K562 (cell line): Measurements from ENCODE around the gene RASEF. TPM values are rescaled to one million over a fixed set of nuclear protein-coding genes. Genes with fewer than 3 reads are reported as not detected.

Experiments
- ATAC-seq: fragments of 200-7000 bp; cut with Tn5 transposase; 3 replicates; pipeline ENCODE4 v1.9.1; 2020; ENCODE audit warnings: moderate library complexity
- BruUV-seq: library from RNA; stranded (reverse); fragments of 400-500 nt; replicated peaks from 2 replicates; lab custom pipeline; 2021; lab: Mats Ljungman, UMichigan
- CTCF ChIA-PET: fragments of 300-600 bp; formaldehyde crosslinking; extraction: SDS; loops from one replicate; lab custom pipeline; 2021; ENCODE audit warnings: low intra/inter-chr PET ratio; lab: Yijun Ruan, JAX
- POLR2A ChIA-PET: fragments of 300-600, 350-650 bp; sonication (Branson Sonifier 250); formaldehyde crosslinking; extraction: SDS; loops from one replicate; lab custom pipeline; 2021; ENCODE audit warnings: antibody characterized with exemption, inconsistent platforms; lab: Yijun Ruan, JAX
- DNase-seq, 4 experiments: peaks; one replicate each; pipeline versions ENCODE4 v3.0.0 to v3.0.0-alpha.2; 2011 to 2018; ENCODE audit warnings: low spot score in 3 of 4, mixed read lengths in 3 of 4; ENCODE audit errors: extremely low read depth in 1 of 4
- FAIRE-seq: peaks from 2 replicates; lab custom pipeline; 2011; peaks lifted over from hg19 to GRCh38; lab: Jason Lieb, UNC
- H2AFZ ChIP-seq: 2 replicates; pipeline ENCODE4 v1.6.0; 2011; ENCODE audit warnings: low read depth, low read length, control low read depth, inconsistent platforms
- H3K27ac ChIP-seq: fragments of 200-600 bp; 3 replicates; pipeline ENCODE4 v1.8.0; 2011; ENCODE audit warnings: low read depth, mild to moderate bottlenecking, control low read depth, inconsistent platforms, low read length, moderate library complexity, mixed read lengths; ENCODE audit errors: extremely low read depth
- H3K27me3 ChIP-seq, 2 experiments: fragments of 300-600 bp in 1 of 2; 2 replicates in 1 of 2; 3 replicates in 1 of 2; pipeline versions ENCODE4 v1.6.0 to v1.8.0; 2011; ENCODE audit warnings: inconsistent platforms in 2 of 2, low read length in 2 of 2, mild to moderate bottlenecking in 1 of 2, mixed read lengths in 1 of 2, moderate library complexity in 1 of 2; ENCODE audit not compliant: control insufficient read depth in 2 of 2, insufficient read depth in 2 of 2
- H3K36me3 ChIP-seq: fragments of 300-600 bp; 3 replicates; pipeline ENCODE4 v1.8.0; 2011; ENCODE audit warnings: mild to moderate bottlenecking, low read length, inconsistent platforms; ENCODE audit not compliant: control insufficient read depth, insufficient read depth
- H3K4me1 ChIP-seq, 2 experiments: fragments of 200-600 bp in 1 of 2; replicated peaks in 1 of 2; 2 replicates in 1 of 2; 3 replicates in 1 of 2; pipeline versions ENCODE4 v1.5.1 to v1.8.0; 2011; ENCODE audit warnings: inconsistent platforms in 2 of 2, low read length in 2 of 2, mild to moderate bottlenecking in 1 of 2, mixed read lengths in 1 of 2, moderate library complexity in 1 of 2; ENCODE audit not compliant: control insufficient read depth in 2 of 2, insufficient read depth in 2 of 2
- H3K4me2 ChIP-seq: 2 replicates; pipeline ENCODE4 v1.6.1; 2011; ENCODE audit warnings: low read length, control low read depth, inconsistent platforms, mixed read lengths; ENCODE audit not compliant: insufficient read depth
- H3K4me3 ChIP-seq: fragments of 200-600 bp; sonication (generic), shearing (Covaris generic); 2 replicates; pipeline ENCODE4 v1.5.1; 2016; ENCODE audit warnings: control low read depth, inconsistent platforms
- H3K79me2 ChIP-seq: fragments of 200-600 bp; 3 replicates; pipeline ENCODE4 v1.8.0; 2011; ENCODE audit warnings: low read length, inconsistent platforms; ENCODE audit not compliant: control insufficient read depth, insufficient read depth
- H3K9ac ChIP-seq, 2 experiments: 2 replicates each; pipeline versions ENCODE4 v1.6.0 to v1.6.1; 2011; ENCODE audit warnings: low read depth in 2 of 2, low read length in 2 of 2, control low read depth in 1 of 2, inconsistent platforms in 1 of 2, mild to moderate bottlenecking in 1 of 2, mixed read lengths in 1 of 2; ENCODE audit not compliant: insufficient read depth in 1 of 2
- H3K9me1 ChIP-seq: one replicate; pipeline ENCODE4 v1.6.0; 2011; ENCODE audit warnings: inconsistent platforms, mild to moderate bottlenecking, low read length, moderate library complexity; ENCODE audit not compliant: control insufficient read depth, insufficient read depth
- H3K9me3 ChIP-seq: replicated peaks from 2 replicates; pipeline ENCODE4 v1.5.1; 2011; ENCODE audit warnings: low read depth, low read length, inconsistent platforms; ENCODE audit not compliant: control insufficient read depth, insufficient read depth
- H4K20me1 ChIP-seq: replicated peaks from 2 replicates; pipeline ENCODE4 v1.6.1; 2011; ENCODE audit warnings: low read length, inconsistent platforms, mixed read lengths; ENCODE audit not compliant: control insufficient read depth, insufficient read depth
- CC2D1A ChIP-seq: fragments of 450-650 bp; IDR thresholded peaks from 2 replicates; pipeline ENCODE4 v1.6.1; 2017; ENCODE audit warnings: mild to moderate bottlenecking
- NCOA4 ChIP-seq: fragments of 450-650 bp; IDR thresholded peaks from 2 replicates; pipeline ENCODE4 v1.6.1; 2018; ENCODE audit warnings: mild to moderate bottlenecking; ENCODE audit not compliant: partially characterized antibody
- NFIC ChIP-seq: fragments of 450-650 bp; IDR thresholded peaks from 2 replicates; pipeline ENCODE4 v1.6.1; 2017; ENCODE audit warnings: mild to moderate bottlenecking, inconsistent platforms
- NR2F6 ChIP-seq: fragments of 450-650 bp; formaldehyde crosslinking; IDR thresholded peaks from 2 replicates; pipeline ENCODE4 v1.4.0; 2020; ENCODE audit warnings: mild to moderate bottlenecking
- THRB ChIP-seq: fragments of 450-650 bp; formaldehyde crosslinking; conservative IDR thresholded peaks from 2 replicates; pipeline ENCODE4 v1.4.0; 2022; ENCODE audit warnings: mild to moderate bottlenecking, missing genetic modification characterization
- ZNF134 ChIP-seq: fragments of 250-450 bp; sonication (Bioruptor Pico); conservative IDR thresholded peaks from 2 replicates; pipeline ENCODE4 v1.4.0; 2020
- ZNF592 ChIP-seq: fragments of 450-650 bp; IDR thresholded peaks from 2 replicates; pipeline ENCODE4 v1.6.1; 2017; ENCODE audit warnings: antibody characterized with exemption, mild to moderate bottlenecking
- WGBS: fragments of 100-300 bp; shearing (Covaris generic); methylation state at CpG from one replicate; pipeline ENCODE4 v1.1.6; 2016; ENCODE audit warnings: low coverage, mixed read lengths; ENCODE audit not compliant: insufficient coverage; ENCODE audit errors: missing lambda C conversion rate; 5-methylcytosine and 5-hydroxymethylcytosine counted together
- in situ Hi-C: fragments of 300-500 bp; cut with MboI; formaldehyde crosslinking; loops from 4 replicates; pipeline ENCODE4 v1.15.0; 2018; ENCODE audit warnings: inconsistent platforms, mixed read lengths
- intact Hi-C: fragments of 100-400 bp; cut with micrococcal nuclease; formaldehyde crosslinking; loops from 2 replicates; pipeline ENCODE4 v1.14.2; 2022
- polyA plus RNA-seq, 8 experiments: library from polyadenylated mRNA; depleted of rRNA in 4 of 8; stranded (reverse) in 5 of 8; unstranded in 3 of 8; fragments of >200 nt; fragmentation: Nextera tagmentation in 2 of 8; fragmentation: Illumina TruSeq in 1 of 8; extraction: Ambion mirVana in 2 of 8; extraction: Trizol in 1 of 8; gene quantifications; 2 replicates each; pipeline versions ENCODE4 v1.2.1 to v1.2.3, GENCODE V29; 2011 to 2014; ENCODE audit warnings: inconsistent platforms in 1 of 8, missing spikeins in 1 of 8
- total RNA-seq, 7 experiments: library from RNA; depleted of rRNA in 6 of 7; stranded (reverse); fragments of >200 nt in 6 of 7; fragmentation: Illumina TruSeq in 2 of 7; extraction: Trizol in 2 of 7; gene quantifications; 2 replicates each; pipeline versions ENCODE4 v1.2.1 to v1.2.3, GENCODE V29; 2011 to 2021; ENCODE audit warnings: low replicate concordance in 1 of 7

RASEF gene
- total and polyA plus RNA-seq, 9 of the 15 experiments (the other 6 are each of a cell fraction or from before 2014, with no cell fraction given), result 0.01 to 0.18 (median 0.11) TPM; not detected in 4

DNA sequence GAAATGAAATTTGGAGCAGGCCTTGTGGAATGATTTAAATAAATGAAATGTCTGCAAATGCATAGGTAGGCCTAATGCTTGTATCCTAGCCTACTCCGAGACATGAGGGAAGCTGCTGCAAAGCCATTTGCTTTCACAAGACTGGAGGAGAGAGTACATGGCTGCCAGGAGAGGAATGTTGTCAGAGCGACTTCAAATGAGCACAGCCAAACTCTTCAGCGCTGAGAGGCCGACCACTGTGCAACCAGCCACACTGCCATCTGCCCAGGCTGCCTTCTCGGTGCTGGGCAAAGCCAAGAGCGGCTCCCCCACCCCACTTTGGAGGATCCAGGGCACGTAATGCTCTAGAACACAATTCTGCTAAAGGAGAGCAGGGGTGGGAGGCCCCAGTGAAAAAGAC lies 122.6 kb downstream of the RASEF start:
- no peaks in the 10 kb centered on the region for H3K4me1 ChIP-seq
- no peak overlapping the region for H3K4me2 ChIP-seq
- no peak overlapping the region for H2AFZ ChIP-seq
- no peaks in the 10 kb centered on the region for H3K9me3 ChIP-seq
- ATAC-seq (no peak), FAIRE-seq (no peak), DNase-seq (no peak)
- TF ChIP-seq ZNF592 (no peak), CC2D1A (no peak), NFIC (no peak), NCOA4 (no peak), NR2F6 (CRISPR knock-in tag) (no peak), ZNF134 (no peak), THRB (CRISPR knock-in tag) (no peak)
- 0% methylated on average over 7 of the region's 7 CpGs for WGBS
- H3K79me2 ChIP-seq, result no peaks in the 10 kb centered on the region
- intact Hi-C loops, result no loop called here
- H3K9me1 ChIP-seq, result no peaks in the 10 kb centered on the region
- no peak overlapping the region for H3K27ac ChIP-seq
- no peaks in the 10 kb centered on the region for H3K27me3 ChIP-seq
- ChIA-PET CTCF (no interaction called here), POLR2A (no interaction called here)
- BruUV-seq, result no TSS peak
- H3K4me3 ChIP-seq, result no peak overlapping the region
- no peaks in the 10 kb centered on the region for H3K36me3 ChIP-seq
- in situ Hi-C loops, result no loop called here
- H4K20me1 ChIP-seq, result no peaks in the 10 kb centered on the region
- no peak overlapping the region for H3K9ac ChIP-seq
